ENCODE data around the gene RBM10.
A peak's percentile ranks its signal among the peaks of the same experiment; 100 is the strongest.

RBM10 gene

DNA sequence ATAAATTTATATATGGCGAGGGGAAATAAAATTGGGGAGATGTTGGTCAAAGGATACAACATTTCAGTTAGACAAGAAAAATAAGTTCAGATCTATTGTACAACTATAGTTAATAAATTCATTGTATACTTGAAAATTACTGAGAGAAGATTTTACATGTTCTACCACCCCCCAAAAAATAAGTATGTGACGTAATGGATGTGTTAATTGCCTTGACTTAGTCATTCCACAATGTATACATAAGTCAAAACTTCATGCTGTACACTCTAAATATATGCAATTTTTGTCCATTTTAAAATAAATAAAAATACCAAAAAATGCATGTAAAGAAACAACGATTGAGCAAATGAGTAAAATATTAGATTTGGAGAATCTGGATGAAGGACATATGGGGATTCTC, 89.6 kb downstream of the RBM10 start:
- Histone ChIP-seq H3K36me3 (ENCODE audit: control insufficient read depth in 1 of 2, insufficient read depth in 2 of 2, low read length in 2 of 2) (peaks cover 0 to 1% of the 10 kb centered on the region in 2 donors), H3K9ac (ENCODE audit: low read depth in 1 of 2, low read length in 2 of 2) (no peak overlapping the region), H3K9me3 (ENCODE audit: control insufficient read depth in 1 of 2, low read length in 2 of 2) (no peaks in the 10 kb centered on the region), H3K27ac (ENCODE audit: low read depth, low read length) (no peak overlapping the region), H3K4me1 (ENCODE audit: control insufficient read depth in 1 of 2, insufficient read depth in 2 of 2, low read length in 2 of 2) (peaks cover 0 to 5% of the 10 kb centered on the region in 2 donors), H3K27me3 (ENCODE audit: control insufficient read depth in 1 of 2, insufficient read depth in 2 of 2, low read length in 2 of 2) (no peaks in the 10 kb centered on the region), H3K4me3 (ENCODE audit: low read depth in 1 of 2, low read length in 2 of 2) (peak overlapping the region in 1 of 2 donors; percentile 68)

DNA sequence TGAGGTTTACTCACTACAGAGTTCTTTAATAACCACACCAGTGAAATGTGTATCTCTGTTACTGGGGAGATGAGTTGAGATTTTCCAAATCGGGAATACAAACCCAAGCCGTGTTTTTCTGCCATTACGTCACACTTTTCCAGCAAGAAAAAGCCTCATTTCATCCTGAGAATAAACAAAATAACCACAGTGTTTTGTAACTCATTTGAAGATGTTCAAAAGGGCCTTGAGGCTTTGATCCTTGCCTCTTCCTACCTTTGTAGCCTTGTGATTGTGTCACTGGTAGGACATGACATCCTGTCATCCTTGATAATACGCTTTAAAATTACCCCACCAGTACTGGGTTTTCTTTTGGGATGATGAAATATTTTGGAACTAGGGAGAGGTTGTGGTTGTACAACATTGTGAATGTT, 90.7 kb downstream of the RBM10 start:
- H3K4me1 ChIP-seq (ENCODE audit: control insufficient read depth in 1 of 2, insufficient read depth in 2 of 2, low read length in 2 of 2), result peaks cover 0 to 5% of the 10 kb centered on the region in 2 donors

More for the DNA sequence above, 90.7 kb downstream of the RBM10 start:
- H3K4me3 ChIP-seq (ENCODE audit: low read depth in 1 of 2, low read length in 2 of 2), result no peak overlapping the region
- no peaks in the 10 kb centered on the region for H3K9me3 ChIP-seq (ENCODE audit: control insufficient read depth in 1 of 2, low read length in 2 of 2)
- no peak overlapping the region for H3K27ac ChIP-seq (ENCODE audit: low read depth, low read length)
- H3K27me3 ChIP-seq (ENCODE audit: control insufficient read depth in 1 of 2, insufficient read depth in 2 of 2, low read length in 2 of 2), result no peaks in the 10 kb centered on the region
- H3K36me3 ChIP-seq (ENCODE audit: control insufficient read depth in 1 of 2, insufficient read depth in 2 of 2, low read length in 2 of 2), result peaks cover 2 to 10% of the 10 kb centered on the region in 2 donors
- no peak overlapping the region for H3K9ac ChIP-seq (ENCODE audit: low read depth in 1 of 2, low read length in 2 of 2)

All from duodenal mucosa (tissue), 2 donors.